Neutrophil (primary cell): Measurements from ENCODE around the gene RFX4.

ENCODE experiments used
- H3K27ac ChIP-seq: fragments of 200-600 bp; sonication (generic); 2 replicates; pipeline ENCODE4 v1.5.1; 2016; ENCODE audit warnings: mild to moderate bottlenecking, moderate library complexity
- H3K27me3 ChIP-seq: fragments of 200-600 bp; sonication (generic); 2 replicates; pipeline ENCODE4 v1.6.0; 2016; ENCODE audit warnings: mild to moderate bottlenecking
- H3K36me3 ChIP-seq: fragments of 200-600 bp; sonication (generic); 2 replicates; pipeline ENCODE4 v1.5.1; 2017
- H3K4me1 ChIP-seq, 2 experiments: fragments of 200-600 bp in 1 of 2; sonication (generic) in 1 of 2; 1 replicate in 1 of 2; 2 replicates in 1 of 2; pipeline versions ENCODE4 v1.5.1 to v1.6.1; 2013 to 2016; ENCODE audit warnings: low read depth in 1 of 2, low read length in 1 of 2, mild to moderate bottlenecking in 1 of 2, moderate library complexity in 1 of 2; ENCODE audit not compliant: control insufficient read depth in 1 of 2, insufficient read depth in 1 of 2
- H3K4me3 ChIP-seq, 2 experiments: fragments of 200-600 bp in 1 of 2; sonication (generic) in 1 of 2; 1 replicate in 1 of 2; 2 replicates in 1 of 2; pipeline ENCODE4 v1.5.1; 2013 to 2016; ENCODE audit warnings: low read depth in 1 of 2, low read length in 1 of 2, mild to moderate bottlenecking in 1 of 2, moderate library complexity in 1 of 2
- H3K9me3 ChIP-seq: fragments of 200-600 bp; sonication (generic); 2 replicates; pipeline ENCODE4 v1.5.1; 2016
- TF ChIP-seq, protein P1 (sequence below): fragments of 200-600 bp; sonication (generic); IDR thresholded peaks from 2 replicates; pipeline ENCODE4 v1.5.1; 2016; ENCODE audit warnings: antibody characterized with exemption

The RFX4 gene

DNA sequence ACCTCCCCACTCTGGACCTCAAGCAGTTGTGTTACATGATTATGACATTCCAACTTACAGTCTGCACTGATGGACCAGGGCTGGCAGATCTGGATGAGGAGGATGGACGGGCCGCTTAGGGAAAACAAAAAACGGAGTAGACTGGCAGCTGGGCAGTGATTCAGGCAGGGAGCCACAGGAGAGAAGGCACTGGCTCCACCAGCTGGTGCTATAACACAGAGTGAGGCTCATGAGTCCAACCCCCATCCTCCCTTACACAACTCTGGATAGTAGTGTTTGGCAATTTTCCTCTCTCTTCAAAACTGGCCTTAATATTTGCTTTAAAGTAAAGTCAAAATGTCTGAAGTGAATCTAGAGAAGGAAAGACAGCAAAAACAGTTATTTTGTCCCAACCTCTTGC lies 181.9 kb downstream of the RFX4 start:
- TF ChIP-seq, protein P1, sequence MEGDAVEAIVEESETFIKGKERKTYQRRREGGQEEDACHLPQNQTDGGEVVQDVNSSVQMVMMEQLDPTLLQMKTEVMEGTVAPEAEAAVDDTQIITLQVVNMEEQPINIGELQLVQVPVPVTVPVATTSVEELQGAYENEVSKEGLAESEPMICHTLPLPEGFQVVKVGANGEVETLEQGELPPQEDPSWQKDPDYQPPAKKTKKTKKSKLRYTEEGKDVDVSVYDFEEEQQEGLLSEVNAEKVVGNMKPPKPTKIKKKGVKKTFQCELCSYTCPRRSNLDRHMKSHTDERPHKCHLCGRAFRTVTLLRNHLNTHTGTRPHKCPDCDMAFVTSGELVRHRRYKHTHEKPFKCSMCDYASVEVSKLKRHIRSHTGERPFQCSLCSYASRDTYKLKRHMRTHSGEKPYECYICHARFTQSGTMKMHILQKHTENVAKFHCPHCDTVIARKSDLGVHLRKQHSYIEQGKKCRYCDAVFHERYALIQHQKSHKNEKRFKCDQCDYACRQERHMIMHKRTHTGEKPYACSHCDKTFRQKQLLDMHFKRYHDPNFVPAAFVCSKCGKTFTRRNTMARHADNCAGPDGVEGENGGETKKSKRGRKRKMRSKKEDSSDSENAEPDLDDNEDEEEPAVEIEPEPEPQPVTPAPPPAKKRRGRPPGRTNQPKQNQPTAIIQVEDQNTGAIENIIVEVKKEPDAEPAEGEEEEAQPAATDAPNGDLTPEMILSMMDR, result no peak
- Histone ChIP-seq H3K4me3 (no peak overlapping the region), H3K36me3 (no peaks in the 10 kb centered on the region), H3K27ac (no peak overlapping the region), H3K4me1 (no peaks in the 10 kb centered on the region), H3K9me3 (no peaks in the 10 kb centered on the region), H3K27me3 (peaks cover 42% of the 10 kb centered on the region)

- Histone ChIP-seq H3K4me3 (no peak overlapping the region), H3K9me3 (no peaks in the 10 kb centered on the region), H3K36me3 (no peaks in the 10 kb centered on the region), H3K27me3 (peaks cover 56% of the 10 kb centered on the region), H3K27ac (no peak overlapping the region), H3K4me1 (no peaks in the 10 kb centered on the region)
- TF ChIP-seq, protein P1, result no peak
These were observed 183.6 kb downstream of the RFX4 start for GRCh38 chr12:106766393-106766826.

DNA sequence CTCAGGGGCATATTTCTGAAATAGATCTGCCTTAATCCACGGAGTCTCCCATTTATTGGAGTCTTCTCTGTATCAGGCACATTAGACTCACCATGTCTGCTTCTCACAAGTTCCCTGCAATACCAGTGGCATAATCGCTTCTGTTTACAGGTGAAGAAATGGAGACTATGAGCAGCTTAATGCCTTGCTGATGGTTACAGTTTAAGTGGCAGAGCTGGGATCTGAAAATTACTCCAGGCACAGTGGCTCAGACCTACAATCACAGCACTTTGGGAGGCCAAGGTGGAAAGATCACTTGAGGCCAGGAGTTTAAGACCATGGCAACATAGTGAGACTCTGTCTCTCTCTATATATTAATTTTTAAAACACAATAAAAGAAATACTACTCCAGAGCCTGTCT lies 184.4 kb downstream of the RFX4 start:
- no peak overlapping the region for H3K27ac ChIP-seq
- H3K27me3 ChIP-seq, result peaks cover 62% of the 10 kb centered on the region
- no peaks in the 10 kb centered on the region for H3K4me1 ChIP-seq
- no peaks in the 10 kb centered on the region for H3K9me3 ChIP-seq
- TF ChIP-seq, protein P1, result no peak
- H3K36me3 ChIP-seq, result no peaks in the 10 kb centered on the region
- H3K4me3 ChIP-seq, result no peak overlapping the region

DNA sequence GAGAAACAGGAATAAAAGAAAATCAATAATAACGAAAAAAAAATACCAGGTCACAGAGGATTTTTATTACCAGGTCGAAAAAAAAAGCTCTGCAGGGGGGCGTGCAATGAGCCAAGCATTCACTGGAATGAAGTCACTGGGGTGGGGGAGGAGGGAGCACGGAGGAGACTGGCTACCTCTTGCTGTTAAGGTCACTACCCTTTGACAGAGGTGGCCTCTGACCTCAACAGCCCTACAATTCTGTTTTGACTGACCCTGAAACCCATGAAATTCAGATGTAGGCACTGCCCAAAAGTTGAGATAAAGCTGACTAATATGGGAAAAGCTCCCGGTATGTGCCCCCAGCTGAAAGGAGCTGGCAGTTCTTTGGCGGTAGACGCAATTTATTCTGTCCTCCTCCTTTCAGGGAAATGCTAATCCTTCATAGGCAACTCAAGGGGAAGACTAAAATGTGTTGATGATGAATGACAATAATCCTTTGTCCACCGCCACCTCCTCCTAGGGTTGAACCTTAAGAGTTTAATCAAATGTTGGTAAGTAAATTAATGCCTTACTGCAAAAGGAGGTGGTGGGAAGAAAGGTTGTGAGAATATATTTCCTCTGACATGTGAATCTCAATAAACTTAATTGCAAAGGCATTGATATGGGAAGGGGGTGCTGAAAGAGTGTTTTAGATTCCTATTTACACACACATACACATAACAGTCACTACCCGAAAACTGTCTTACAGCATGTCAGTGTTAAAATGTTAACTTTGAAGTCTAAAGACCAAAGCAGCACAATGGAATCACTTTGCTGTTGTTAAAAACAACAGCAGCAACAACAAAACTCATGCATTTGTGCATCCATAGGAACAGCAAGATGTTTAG lies 185.4 kb downstream of the RFX4 start:
- peaks cover 72% of the 10 kb centered on the region for H3K27me3 ChIP-seq
- no peaks in the 10 kb centered on the region for H3K4me1 ChIP-seq
- H3K4me3 ChIP-seq, result no peak overlapping the region
- TF ChIP-seq, protein P1, result no peak
- H3K9me3 ChIP-seq, result no peaks in the 10 kb centered on the region
- H3K36me3 ChIP-seq, result no peaks in the 10 kb centered on the region
- H3K27ac ChIP-seq, result no peak overlapping the region

DNA sequence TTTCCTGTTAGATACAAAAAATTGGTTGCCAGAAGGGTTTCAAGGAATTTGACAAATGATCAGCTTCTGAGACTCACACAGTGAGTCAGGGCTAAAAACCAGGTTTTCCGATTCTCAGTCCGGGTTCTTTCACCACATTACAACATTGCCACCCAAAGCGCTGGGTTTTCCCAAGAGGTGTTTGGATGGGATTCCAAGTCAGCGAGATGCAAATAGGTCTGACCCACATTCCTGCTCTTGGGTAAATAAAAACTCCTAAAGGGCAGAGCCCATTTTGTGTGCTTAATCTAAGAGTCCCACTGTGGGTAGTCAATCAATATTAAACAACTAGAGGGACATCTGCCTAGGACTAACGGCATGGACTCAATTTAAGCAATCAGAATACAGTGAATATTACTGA lies 186.3 kb downstream of the RFX4 start:
- Histone ChIP-seq H3K27me3 (peaks cover 73% of the 10 kb centered on the region), H3K4me3 (no peak overlapping the region), H3K4me1 (peaks cover 0 to 5% of the 10 kb centered on the region in 2 experiments), H3K9me3 (no peaks in the 10 kb centered on the region), H3K36me3 (no peaks in the 10 kb centered on the region), H3K27ac (no peak overlapping the region)
- TF ChIP-seq, protein P1, result no peak
